GM13976 (cell line): ENCODE measurements around the gene ARHGAP15.

Experiments used
- DNase-seq: peaks from one replicate; pipeline ENCODE4 v3.0.0; 2012; ENCODE audit warnings: low spot score
- in situ Hi-C: fragments of 300-500 bp; cut with MboI; formaldehyde crosslinking; loops from one replicate; pipeline ENCODE4 v1.12.0; 2022; ENCODE audit warnings: low sequenced_read_pairs, mixed read lengths, inconsistent platforms; ENCODE audit not compliant: unreplicated experiment
- TF ChIP-seq, protein P1 (sequence below): IDR thresholded peaks from 2 replicates; pipeline ENCODE4 v1.5.1; 2012; ENCODE audit warnings: borderline replicate concordance, mild to moderate bottlenecking; ENCODE audit not compliant: insufficient read depth; ENCODE audit errors: extremely low read depth, missing control alignments, control extremely low read depth

The ARHGAP15 gene

DNA sequence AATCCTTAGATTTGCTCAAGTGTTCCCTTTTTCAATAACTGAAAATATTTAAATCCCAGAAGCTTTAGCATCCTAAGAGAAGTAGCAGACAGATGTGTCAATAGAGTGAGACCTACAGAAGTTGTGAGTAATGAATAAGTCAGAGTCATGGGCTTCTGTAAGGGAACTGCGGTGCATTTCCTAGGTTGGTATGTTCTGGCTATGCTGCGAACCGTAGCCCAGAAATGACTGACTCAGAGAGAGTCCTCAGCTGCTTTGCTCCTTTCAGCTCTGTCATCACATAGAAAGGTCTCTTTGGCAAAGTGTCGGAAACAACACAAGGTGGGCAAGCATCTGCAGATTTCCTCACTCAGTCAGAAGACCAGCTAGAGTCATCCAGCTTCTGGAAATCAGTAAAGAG is 297.1 kb downstream of the ARHGAP15 start:
- in situ Hi-C loops: no loop called here
- TF ChIP-seq, protein P1, sequence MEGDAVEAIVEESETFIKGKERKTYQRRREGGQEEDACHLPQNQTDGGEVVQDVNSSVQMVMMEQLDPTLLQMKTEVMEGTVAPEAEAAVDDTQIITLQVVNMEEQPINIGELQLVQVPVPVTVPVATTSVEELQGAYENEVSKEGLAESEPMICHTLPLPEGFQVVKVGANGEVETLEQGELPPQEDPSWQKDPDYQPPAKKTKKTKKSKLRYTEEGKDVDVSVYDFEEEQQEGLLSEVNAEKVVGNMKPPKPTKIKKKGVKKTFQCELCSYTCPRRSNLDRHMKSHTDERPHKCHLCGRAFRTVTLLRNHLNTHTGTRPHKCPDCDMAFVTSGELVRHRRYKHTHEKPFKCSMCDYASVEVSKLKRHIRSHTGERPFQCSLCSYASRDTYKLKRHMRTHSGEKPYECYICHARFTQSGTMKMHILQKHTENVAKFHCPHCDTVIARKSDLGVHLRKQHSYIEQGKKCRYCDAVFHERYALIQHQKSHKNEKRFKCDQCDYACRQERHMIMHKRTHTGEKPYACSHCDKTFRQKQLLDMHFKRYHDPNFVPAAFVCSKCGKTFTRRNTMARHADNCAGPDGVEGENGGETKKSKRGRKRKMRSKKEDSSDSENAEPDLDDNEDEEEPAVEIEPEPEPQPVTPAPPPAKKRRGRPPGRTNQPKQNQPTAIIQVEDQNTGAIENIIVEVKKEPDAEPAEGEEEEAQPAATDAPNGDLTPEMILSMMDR: no peak
- DNase-seq: no peak

DNA sequence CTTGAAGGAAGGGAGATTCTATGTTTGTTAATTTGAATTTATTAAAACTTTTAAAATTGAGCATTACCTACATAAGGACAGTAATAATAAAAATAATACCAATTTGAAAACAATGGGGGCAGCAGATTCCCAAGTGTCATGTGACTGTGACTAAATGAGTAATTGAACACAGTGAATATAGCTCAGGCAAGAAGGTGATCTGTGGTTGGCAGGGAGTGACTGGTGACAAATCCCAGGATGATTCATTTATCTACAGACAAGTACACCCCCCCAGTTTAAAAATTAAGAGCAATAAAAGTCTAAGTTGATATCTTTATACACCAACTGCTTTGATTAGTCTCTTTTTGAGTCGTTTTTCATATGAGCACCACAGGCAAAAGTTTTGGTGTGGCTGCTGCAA is 299.5 kb downstream of the ARHGAP15 start:
- no peak for DNase-seq
- TF ChIP-seq, protein P1: no peak
- in situ Hi-C loops: no loop called here

DNA sequence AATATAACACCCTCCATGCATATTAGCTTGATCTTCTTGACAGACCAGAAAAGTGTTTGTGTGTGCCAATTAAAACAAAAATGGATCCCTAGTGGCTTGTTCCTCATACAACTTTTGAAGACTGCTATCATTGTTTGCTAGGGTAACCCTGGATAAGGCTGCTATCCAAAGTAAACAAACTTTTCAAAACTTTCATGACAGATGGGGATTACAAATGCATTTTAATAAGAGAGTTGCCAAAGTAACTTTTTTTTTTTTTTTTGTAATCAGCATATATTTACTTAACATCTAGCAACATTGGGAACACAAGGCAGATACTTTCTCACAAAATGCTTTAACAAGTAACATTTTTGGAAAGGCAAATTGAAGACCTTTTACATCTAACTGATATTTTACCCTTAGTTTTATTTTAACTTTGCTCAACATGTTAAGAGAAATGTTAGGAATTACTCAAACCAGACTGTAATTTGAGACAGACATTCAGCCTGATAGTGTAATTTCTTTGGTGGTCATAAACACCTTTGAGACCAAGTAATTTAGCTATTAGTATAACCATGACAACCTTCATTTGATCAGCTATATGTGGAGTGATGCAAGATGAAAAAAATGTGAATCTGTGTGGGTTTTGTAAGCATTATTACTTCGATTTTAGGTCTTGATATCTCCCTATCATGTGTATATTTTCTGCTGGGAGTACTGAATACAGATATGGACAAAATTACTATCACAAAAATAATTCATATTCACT is 300.9 kb downstream of the ARHGAP15 start:
- DNase-seq: no peak

DNA sequence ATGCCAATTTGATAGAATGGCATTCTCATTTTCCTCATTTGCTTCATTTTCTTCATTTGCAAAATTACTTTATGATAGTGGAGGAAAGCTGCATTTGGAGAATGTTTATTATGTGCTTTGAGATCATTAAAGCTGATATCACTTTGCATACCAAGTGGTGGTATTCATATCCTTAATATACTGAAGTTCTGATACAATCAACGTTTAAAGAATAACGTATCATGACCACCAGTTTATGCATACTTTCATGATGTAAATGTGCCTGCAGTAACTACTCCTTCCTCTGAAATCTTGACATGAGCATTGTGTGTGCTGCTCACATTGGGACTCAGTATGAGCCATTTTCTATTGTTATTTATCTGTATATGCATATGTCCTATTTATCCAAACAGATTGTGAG is 302.1 kb downstream of the ARHGAP15 start:
- TF ChIP-seq, protein P1: no peak
- in situ Hi-C loops: no loop called here
- no peak for DNase-seq

More for the DNA sequence above, 300.9 kb downstream of the ARHGAP15 start:
- TF ChIP-seq, protein P1: no peak
- in situ Hi-C loops: no loop called here

DNA sequence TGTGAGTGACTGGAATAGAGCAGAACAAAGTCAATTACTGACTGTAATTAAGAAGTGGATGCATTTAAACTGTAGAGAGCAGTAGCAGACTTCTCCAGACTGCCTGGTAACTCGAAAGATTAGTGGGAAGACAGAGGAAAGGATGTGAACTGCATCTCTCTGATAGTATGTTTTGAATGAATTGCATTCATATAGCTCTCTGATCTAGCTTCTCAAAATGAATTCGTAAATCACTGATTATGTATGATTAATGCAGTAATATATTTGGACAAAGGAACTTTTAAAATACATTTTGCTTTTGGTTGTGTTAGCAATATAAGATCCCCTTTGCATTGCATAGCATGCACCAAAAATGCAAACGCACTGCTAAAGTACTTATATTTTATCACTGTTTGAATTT is 304.0 kb downstream of the ARHGAP15 start:
- in situ Hi-C loops: no loop called here
- DNase-seq: no peak

DNA sequence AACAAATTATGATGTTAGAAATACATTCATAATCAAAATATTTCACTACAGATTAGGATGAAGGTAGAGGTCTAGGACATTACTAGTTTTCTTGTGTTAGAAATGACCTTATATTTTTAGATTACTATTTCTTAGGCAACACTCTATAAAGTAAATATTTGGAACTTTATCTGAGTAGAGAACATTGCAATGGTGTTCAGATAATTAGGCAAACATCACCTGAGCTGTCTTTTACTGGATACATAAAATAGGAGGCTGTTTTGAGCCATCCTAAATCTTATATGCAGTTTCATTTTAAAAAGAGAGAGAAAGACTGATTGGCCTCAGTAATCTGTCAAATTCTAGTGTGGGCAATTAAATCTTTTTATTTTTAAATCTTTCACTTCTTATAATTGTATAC is 304.6 kb downstream of the ARHGAP15 start:
- in situ Hi-C loops: no loop called here
- no peak for DNase-seq
- TF ChIP-seq, protein P1: no peak

More for the DNA sequence above, 304.0 kb downstream of the ARHGAP15 start:
- TF ChIP-seq, protein P1: no peak
